CD14-positive monocyte (primary cell): ENCODE results near the gene KRT2. TPM values are rescaled to one million over a fixed set of nuclear protein-coding genes. Genes with fewer than 3 reads are reported as not detected.

Experiments
- DNase-seq, 3 donors: peaks; one replicate each; pipeline ENCODE4 v3.0.0-alpha.2; 2011 to 2022
- H2AFZ ChIP-seq: 2 replicates; pipeline ENCODE4 v1.6.0; 2012; ENCODE audit warnings: mild to moderate bottlenecking, low read depth, low read length, inconsistent platforms; ENCODE audit not compliant: insufficient read depth, poor library complexity, severe bottlenecking
- H3K27ac ChIP-seq, 2 donors: 1 replicate in 1 of 2; 2 replicates in 1 of 2; pipeline ENCODE4 v1.5.1; 2012 to 2013; ENCODE audit warnings: low read length in 2 of 2, control low read depth in 1 of 2, inconsistent platforms in 1 of 2, low read depth in 1 of 2, mild to moderate bottlenecking in 1 of 2
- H3K27me3 ChIP-seq, 2 donors: one replicate each; pipeline versions ENCODE4 v1.6.0 to v1.6.1; 2011 to 2013; ENCODE audit warnings: low read length in 2 of 2; ENCODE audit not compliant: control insufficient read depth in 2 of 2, insufficient read depth in 2 of 2
- H3K36me3 ChIP-seq, 2 donors: replicated peaks in 1 of 2; 1 replicate in 1 of 2; 2 replicates in 1 of 2; pipeline versions ENCODE4 v1.5.1 to v1.6.1; 2012 to 2013; ENCODE audit warnings: low read length in 2 of 2, control low read depth in 1 of 2, inconsistent platforms in 1 of 2, mild to moderate bottlenecking in 1 of 2; ENCODE audit not compliant: insufficient read depth in 2 of 2, control insufficient read depth in 1 of 2
- H3K4me1 ChIP-seq, 2 donors: 1 replicate in 1 of 2; 2 replicates in 1 of 2; pipeline versions ENCODE4 v1.5.1 to v1.6.1; 2012 to 2013; ENCODE audit warnings: low read length in 2 of 2, control low read depth in 1 of 2, inconsistent platforms in 1 of 2, mild to moderate bottlenecking in 1 of 2, moderate library complexity in 1 of 2; ENCODE audit not compliant: insufficient read depth in 2 of 2, control insufficient read depth in 1 of 2
- H3K4me2 ChIP-seq: replicated peaks from 2 replicates; pipeline ENCODE3; 2012; ENCODE audit warnings: low read length, moderate library complexity, mild to moderate bottlenecking; ENCODE audit not compliant: poor library complexity, severe bottlenecking; ENCODE audit errors: extremely low read depth
- H3K4me3 ChIP-seq, 3 experiments: fragments of 200-600 bp in 1 of 3; sonication (generic) in 1 of 3; replicated peaks in 1 of 3; 1 replicate in 2 of 3; 2 replicates in 1 of 3; pipeline ENCODE4 v1.5.1; 2011 to 2013; ENCODE audit warnings: low read length in 3 of 3, mild to moderate bottlenecking in 3 of 3, control low read depth in 2 of 3, low read depth in 2 of 3, inconsistent platforms in 1 of 3, moderate library complexity in 1 of 3
- H3K79me2 ChIP-seq: 2 replicates; pipeline ENCODE4 v1.6.0; 2012; ENCODE audit warnings: mild to moderate bottlenecking, control low read depth, inconsistent platforms, low read length, moderate library complexity; ENCODE audit not compliant: insufficient read depth
- H3K9ac ChIP-seq: 2 replicates; pipeline ENCODE4 v1.6.0; 2017; ENCODE audit warnings: low read length, mild to moderate bottlenecking; ENCODE audit not compliant: insufficient read depth, poor library complexity, severe bottlenecking
- H3K9me3 ChIP-seq, 2 donors: replicated peaks in 1 of 2; 1 replicate in 1 of 2; 2 replicates in 1 of 2; pipeline versions ENCODE4 v1.5.1 to v1.6.1; 2012 to 2013; ENCODE audit warnings: low read length in 2 of 2, control low read depth in 1 of 2; ENCODE audit not compliant: control insufficient read depth in 1 of 2, insufficient read depth in 1 of 2
- H4K20me1 ChIP-seq: 2 replicates; pipeline ENCODE4 v1.6.0; 2012; ENCODE audit warnings: mild to moderate bottlenecking, low read length, control low read depth, moderate library complexity; ENCODE audit not compliant: insufficient read depth
- H3K27ac Mint-ChIP-seq, 7 donors: one replicate each; pipeline ENCODE4 v1.8.0; 2020; ENCODE audit warnings: mild to moderate bottlenecking in 7 of 7, mixed read lengths in 7 of 7, moderate library complexity in 6 of 7, inconsistent platforms in 2 of 7
- H3K27me3 Mint-ChIP-seq, 3 donors: one replicate each; pipeline ENCODE4 v1.8.0; 2021 to 2022; ENCODE audit warnings: low read depth in 3 of 3, mild to moderate bottlenecking in 3 of 3, mixed read lengths in 3 of 3, moderate library complexity in 3 of 3, inconsistent platforms in 1 of 3
- H3K36me3 Mint-ChIP-seq, 2 donors: one replicate each; pipeline ENCODE4 v1.8.0; 2020; ENCODE audit warnings: mixed read lengths in 2 of 2, inconsistent platforms in 1 of 2, mild to moderate bottlenecking in 1 of 2
- H3K4me1 Mint-ChIP-seq: one replicate; pipeline ENCODE4 v1.8.0; 2020; ENCODE audit warnings: mild to moderate bottlenecking, mixed read lengths
- H3K4me3 Mint-ChIP-seq, 2 donors: one replicate each; pipeline ENCODE4 v1.8.0; 2020; ENCODE audit warnings: mild to moderate bottlenecking in 2 of 2, mixed read lengths in 2 of 2, moderate library complexity in 1 of 2
- H3K9me3 Mint-ChIP-seq, 7 donors: one replicate each; pipeline ENCODE4 v1.8.0; 2020 to 2022; ENCODE audit warnings: mixed read lengths in 7 of 7, mild to moderate bottlenecking in 6 of 7, moderate library complexity in 6 of 7, inconsistent platforms in 2 of 7
- WGBS: methylation state at CpG from one replicate; pipeline ENCODE4 v1.1.5; 2013; ENCODE audit warnings: missing lambda C conversion rate; ENCODE audit not compliant: insufficient coverage; 5-methylcytosine and 5-hydroxymethylcytosine counted together
- intact Hi-C, 2 donors: fragments of 100-400 bp; cut with micrococcal nuclease; formaldehyde crosslinking; loops; one replicate each; pipeline versions ENCODE4 v1.15.0 to v1.15.1; 2023
- polyA plus RNA-seq, 3 donors: library from polyadenylated mRNA; depleted of rRNA in 1 of 3; unstranded in 2 of 3; stranded (reverse) in 1 of 3; fragments of 300-500 nt in 2 of 3; fragments of >200 nt in 1 of 3; fragmentation: Illumina TruSeq in 2 of 3; gene quantifications; 1 replicate in 2 of 3; 2 replicates in 1 of 3; pipeline ENCODE4 v1.2.3, GENCODE V29; 2012 to 2021
- TF ChIP-seq, protein P1 (sequence below): fragments of 200-600 bp; IDR thresholded peaks from one replicate; pipeline ENCODE4 v1.8.0; 2022; ENCODE audit warnings: antibody characterized with exemption, mild to moderate bottlenecking

The KRT2 gene
- polyA plus RNA-seq, 3 donors = not detected

DNA sequence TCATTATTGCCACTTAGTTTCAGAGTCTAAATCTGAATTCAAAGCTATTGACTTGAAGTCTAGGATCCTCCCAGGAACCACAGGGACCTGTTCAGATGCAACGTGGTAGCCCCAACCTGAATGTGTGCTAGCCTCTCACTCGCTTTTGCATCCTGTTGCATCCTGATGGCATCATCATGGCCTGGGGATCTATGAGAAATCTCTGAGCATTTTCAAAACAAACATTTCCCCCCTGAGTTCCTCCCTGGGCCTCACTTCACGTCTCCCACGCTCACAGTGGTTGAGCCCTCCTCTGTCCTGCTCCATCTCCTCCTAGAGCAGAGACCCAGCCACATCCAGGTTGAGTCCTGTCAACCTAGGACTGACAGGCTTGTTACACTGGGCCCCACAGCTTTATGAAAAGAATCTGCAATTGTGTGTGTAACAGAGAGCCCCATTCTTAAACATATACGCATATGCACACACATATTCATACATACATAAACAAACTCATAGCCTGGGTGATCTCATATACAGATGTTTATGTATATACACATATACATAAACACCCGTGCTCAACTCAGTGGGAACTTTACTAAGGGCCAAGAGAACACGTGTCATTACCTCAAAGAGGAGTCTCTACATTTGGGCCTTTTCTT is 45.3 kb downstream of the KRT2 start:
- H3K27ac ChIP-seq = no peak overlapping the region
- no peaks in the 10 kb centered on the region for H4K20me1 ChIP-seq
- no peak for DNase-seq
- no peaks in the 10 kb centered on the region for H3K4me1 ChIP-seq
- TF ChIP-seq, protein P1, sequence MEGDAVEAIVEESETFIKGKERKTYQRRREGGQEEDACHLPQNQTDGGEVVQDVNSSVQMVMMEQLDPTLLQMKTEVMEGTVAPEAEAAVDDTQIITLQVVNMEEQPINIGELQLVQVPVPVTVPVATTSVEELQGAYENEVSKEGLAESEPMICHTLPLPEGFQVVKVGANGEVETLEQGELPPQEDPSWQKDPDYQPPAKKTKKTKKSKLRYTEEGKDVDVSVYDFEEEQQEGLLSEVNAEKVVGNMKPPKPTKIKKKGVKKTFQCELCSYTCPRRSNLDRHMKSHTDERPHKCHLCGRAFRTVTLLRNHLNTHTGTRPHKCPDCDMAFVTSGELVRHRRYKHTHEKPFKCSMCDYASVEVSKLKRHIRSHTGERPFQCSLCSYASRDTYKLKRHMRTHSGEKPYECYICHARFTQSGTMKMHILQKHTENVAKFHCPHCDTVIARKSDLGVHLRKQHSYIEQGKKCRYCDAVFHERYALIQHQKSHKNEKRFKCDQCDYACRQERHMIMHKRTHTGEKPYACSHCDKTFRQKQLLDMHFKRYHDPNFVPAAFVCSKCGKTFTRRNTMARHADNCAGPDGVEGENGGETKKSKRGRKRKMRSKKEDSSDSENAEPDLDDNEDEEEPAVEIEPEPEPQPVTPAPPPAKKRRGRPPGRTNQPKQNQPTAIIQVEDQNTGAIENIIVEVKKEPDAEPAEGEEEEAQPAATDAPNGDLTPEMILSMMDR = no peak
- H3K36me3 ChIP-seq = no peaks in the 10 kb centered on the region
- peaks cover 0 to 5% (median 0%) of the 10 kb centered on the region in 7 donors for H3K9me3 Mint-ChIP-seq
- no peak overlapping the region for H3K4me2 ChIP-seq
- H3K4me3 Mint-ChIP-seq = no peak overlapping the region
- H3K27ac Mint-ChIP-seq = no peak overlapping the region
- H3K9ac ChIP-seq = no peak overlapping the region
- H3K27me3 ChIP-seq = peaks cover 2 to 7% of the 10 kb centered on the region in 2 donors
- no peaks in the 10 kb centered on the region for H3K9me3 ChIP-seq
- H3K36me3 Mint-ChIP-seq = no peaks in the 10 kb centered on the region
- H3K4me3 ChIP-seq = no peak overlapping the region
- intact Hi-C loops = no loop called here
- no peaks in the 10 kb centered on the region for H3K4me1 Mint-ChIP-seq
- WGBS = 92% methylated on average over 6 of the region's 7 CpGs
- H3K27me3 Mint-ChIP-seq = peaks cover 14 to 26% (median 16%) of the 10 kb centered on the region in 3 donors
- no peak overlapping the region for H2AFZ ChIP-seq
- no peaks in the 10 kb centered on the region for H3K79me2 ChIP-seq

DNA sequence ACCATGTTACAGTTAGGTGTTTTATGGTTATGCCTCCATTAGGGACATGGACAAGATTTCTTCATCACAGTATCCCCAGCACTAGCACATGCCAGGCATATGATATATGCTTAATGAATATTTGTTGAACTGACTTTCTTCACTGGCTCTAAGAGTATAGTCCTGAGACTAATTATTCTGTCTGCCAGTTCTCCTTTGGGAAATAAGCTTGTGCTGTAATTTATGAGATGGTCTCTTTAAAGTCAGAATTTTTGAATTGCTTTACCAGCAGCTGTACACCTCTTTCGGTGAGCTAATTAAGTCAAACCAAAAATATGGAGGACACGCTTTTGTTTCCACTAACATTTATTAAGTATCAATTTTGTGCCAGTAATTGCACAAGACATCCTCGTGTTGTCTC is 45.9 kb downstream of the KRT2 start:
- no peaks in the 10 kb centered on the region for H3K36me3 ChIP-seq

More for the DNA sequence above, 45.9 kb downstream of the KRT2 start:
- peaks cover 0 to 5% (median 0%) of the 10 kb centered on the region in 7 donors for H3K9me3 Mint-ChIP-seq
- intact Hi-C loops = no loop called here
- H3K4me1 ChIP-seq = no peaks in the 10 kb centered on the region
- no peaks in the 10 kb centered on the region for H3K4me1 Mint-ChIP-seq
- no peak overlapping the region for H3K4me2 ChIP-seq
- DNase-seq = no peak
- H3K9ac ChIP-seq = no peak overlapping the region
- no peaks in the 10 kb centered on the region for H3K79me2 ChIP-seq
- TF ChIP-seq, protein P1 = no peak
- peaks cover 0 to under 1% of the 10 kb centered on the region in 2 donors for H3K9me3 ChIP-seq
- no peak overlapping the region for H2AFZ ChIP-seq
- H4K20me1 ChIP-seq = no peaks in the 10 kb centered on the region
- peaks cover 8 to 13% of the 10 kb centered on the region in 2 donors for H3K27me3 ChIP-seq
- H3K27ac ChIP-seq = no peak overlapping the region
- WGBS = 93% methylated on average over 2 of the region's 3 CpGs
- H3K27ac Mint-ChIP-seq = no peak overlapping the region
- H3K36me3 Mint-ChIP-seq = no peaks in the 10 kb centered on the region
- H3K4me3 Mint-ChIP-seq = no peak overlapping the region
- no peak overlapping the region for H3K4me3 ChIP-seq
- peaks cover 17 to 32% (median 19%) of the 10 kb centered on the region in 3 donors for H3K27me3 Mint-ChIP-seq
